HepG2 (cell line): ENCODE results near the gene C14orf119. TPM values are rescaled to one million over a fixed set of nuclear protein-coding genes. Genes with fewer than 3 reads are reported as not detected.
A peak's percentile ranks its signal among the peaks of the same experiment; 100 is the strongest.

Experiments
- AFF4 ChIP-seq: sonication (generic); formaldehyde crosslinking; IDR thresholded peaks from 2 replicates; pipeline ENCODE4 v1.4.0; 2020; ENCODE audit warnings: missing genetic modification reagents
- BRCA1 ChIP-seq: sonication (generic); formaldehyde crosslinking; IDR thresholded peaks from 2 replicates; pipeline ENCODE4 v1.4.0; 2020; ENCODE audit warnings: missing genetic modification reagents
- EEA1 ChIP-seq: sonication (generic); formaldehyde crosslinking; IDR thresholded peaks from 2 replicates; pipeline ENCODE4 v1.5.1; 2020; ENCODE audit warnings: mild to moderate bottlenecking, missing genetic modification reagents, borderline replicate concordance
- FOXC1 ChIP-seq: sonication (generic); formaldehyde crosslinking; IDR thresholded peaks from 2 replicates; pipeline ENCODE4 v1.8.0; 2022; ENCODE audit warnings: mild to moderate bottlenecking, missing genetic modification reagents, borderline replicate concordance
- GATAD2A ChIP-seq: IDR thresholded peaks from 2 replicates; pipeline ENCODE4 v1.6.1; 2016
- GFI1 ChIP-seq: sonication (generic); formaldehyde crosslinking; IDR thresholded peaks from 2 replicates; pipeline ENCODE4 v1.5.0; 2020; ENCODE audit warnings: missing genetic modification reagents, mild to moderate bottlenecking, borderline replicate concordance
- HNF4A ChIP-seq: sonication (generic); formaldehyde crosslinking; IDR thresholded peaks from 2 replicates; pipeline ENCODE4 v1.4.0; 2020; ENCODE audit warnings: missing genetic modification reagents
- IRF9 ChIP-seq: sonication (generic); formaldehyde crosslinking; IDR thresholded peaks from 2 replicates; pipeline ENCODE4 v1.8.0; 2022; ENCODE audit warnings: missing genetic modification reagents, mild to moderate bottlenecking, borderline replicate concordance
- NR0B2 ChIP-seq: sonication (generic); formaldehyde crosslinking; IDR thresholded peaks from 2 replicates; pipeline ENCODE4 v1.4.0; 2020; ENCODE audit warnings: mild to moderate bottlenecking, missing genetic modification reagents
- RARA ChIP-seq: IDR thresholded peaks from 2 replicates; pipeline ENCODE4 v1.6.1; 2016; ENCODE audit warnings: missing genetic modification reagents, missing compliant biosample characterization
- RFXAP ChIP-seq: sonication (generic); formaldehyde crosslinking; IDR thresholded peaks from 2 replicates; pipeline ENCODE4 v1.4.0; 2020; ENCODE audit warnings: missing genetic modification reagents, borderline replicate concordance
- SIX4 ChIP-seq: sonication (generic); formaldehyde crosslinking; IDR thresholded peaks from 2 replicates; pipeline ENCODE4 v1.4.0; 2020; ENCODE audit warnings: missing genetic modification reagents
- SMYD3 ChIP-seq: sonication (generic); formaldehyde crosslinking; IDR thresholded peaks from 2 replicates; pipeline ENCODE4 v1.8.1; 2023; ENCODE audit warnings: mild to moderate bottlenecking, missing genetic modification reagents
- TCF7L2 ChIP-seq: IDR thresholded peaks from 2 replicates; pipeline ENCODE4 v1.6.1; 2011; ENCODE audit warnings: mild to moderate bottlenecking, low read depth, low read length, moderate library complexity
- TRAFD1 ChIP-seq: sonication (generic); formaldehyde crosslinking; IDR thresholded peaks from 2 replicates; pipeline ENCODE4 v1.5.1; 2020; ENCODE audit warnings: missing genetic modification reagents, mild to moderate bottlenecking, borderline replicate concordance
- ZBTB33 ChIP-seq: sonication (generic); formaldehyde crosslinking; IDR thresholded peaks from 2 replicates; pipeline ENCODE4 v1.4.0; 2020; ENCODE audit warnings: missing genetic modification reagents
- ZIK1 ChIP-seq: sonication (generic); formaldehyde crosslinking; IDR thresholded peaks from 2 replicates; pipeline ENCODE4 v1.5.0; 2020; ENCODE audit warnings: mild to moderate bottlenecking, low read depth, missing genetic modification reagents, borderline replicate concordance
- ZNF44 ChIP-seq: sonication (generic); formaldehyde crosslinking; IDR thresholded peaks from 2 replicates; pipeline ENCODE4 v1.5.1; 2020; ENCODE audit warnings: mild to moderate bottlenecking, missing genetic modification reagents
- ZNF546 ChIP-seq: sonication (generic); formaldehyde crosslinking; conservative IDR thresholded peaks from 2 replicates; pipeline ENCODE4 v1.8.1; 2023; ENCODE audit warnings: mild to moderate bottlenecking, missing genetic modification reagents
- ZNF549 ChIP-seq: sonication (generic); formaldehyde crosslinking; IDR thresholded peaks from 2 replicates; pipeline ENCODE4 v1.5.0; 2020; ENCODE audit warnings: missing genetic modification reagents
- ZNF563 ChIP-seq: sonication (generic); formaldehyde crosslinking; IDR thresholded peaks from 2 replicates; pipeline ENCODE4 v1.8.0; 2022; ENCODE audit warnings: mild to moderate bottlenecking, moderate library complexity, missing genetic modification reagents
- ZNF792 ChIP-seq: IDR thresholded peaks from 2 replicates; pipeline ENCODE4 v1.6.1; 2016
- polyA plus RNA-seq, 8 experiments: library from polyadenylated mRNA; depleted of rRNA in 3 of 8; stranded (reverse) in 7 of 8; unstranded in 1 of 8; fragments of >200 nt; fragmentation: Illumina TruSeq in 4 of 8; extraction: Trizol in 4 of 8; gene quantifications; 2 replicates each; pipeline versions ENCODE4 v1.2.1 to v1.2.3, GENCODE V29; 2011 to 2016; ENCODE audit warnings: low read depth in 4 of 8, missing spikeins in 1 of 8, mixed read lengths in 1 of 8; ENCODE audit not compliant: insufficient read depth in 1 of 8
- total RNA-seq, 5 experiments: library from RNA; depleted of rRNA; stranded (reverse); fragments of >200 nt; fragmentation: Illumina TruSeq; extraction: Trizol; gene quantifications; 2 replicates each; pipeline ENCODE4 v1.2.3, GENCODE V29; 2016; ENCODE audit warnings: low read depth in 1 of 5

C14orf119 gene
- total and polyA plus RNA-seq, 2 of the 13 experiments (the other 11 are each of a cell fraction or from before 2014, with no cell fraction given) = 117 to 206 TPM

- TF ChIP-seq AFF4 (no peak), FOXC1 (CRISPR knock-in tag) (no peak), ZNF44 (CRISPR knock-in tag) (no peak), SMYD3 (CRISPR knock-in tag) (no peak), ZNF549 (CRISPR knock-in tag) (no peak), EEA1 (peak; percentile 53; the same call in 1 of the 2 replicates), TRAFD1 (CRISPR knock-in tag) (no peak), SIX4 (no peak), NR0B2 (CRISPR knock-in tag) (no peak), ZBTB33 (CRISPR knock-in tag) (no peak), ZNF563 (peak; percentile 25; the same call in 1 of the 2 replicates), ZNF546 (CRISPR knock-in tag) (no peak), RFXAP (CRISPR knock-in tag) (no peak), IRF9 (CRISPR knock-in tag) (no peak), GATAD2A (no peak; the same call in 1 of the 2 replicates), GFI1 (no peak), ZNF792 (CRISPR knock-in tag) (no peak), BRCA1 (CRISPR knock-in tag) (no peak), ZIK1 (CRISPR knock-in tag) (0 out of 2 replicates have a peak, but pooled peaks have one; percentile 60), RARA (no peak), HNF4A (CRISPR knock-in tag) (peak; percentile 17; the same call in 1 of the 2 replicates), TCF7L2 (no peak)
Observed at GRCh38 chr14:23104070-23104590, 8.8 kb downstream of the C14orf119 start (continued).
